SK-MEL-5 (cell line): ENCODE measurements around the gene ACLY. TPM values are rescaled to one million over a fixed set of nuclear protein-coding genes. Genes with fewer than 3 reads are reported as not detected.

Source experiments
- DNase-seq: peaks from one replicate; pipeline ENCODE4 v3.0.0-alpha.2; 2016; ENCODE audit warnings: low read depth, low spot score
- in situ Hi-C: cut with HindIII; loops from 2 replicates; pipeline ENCODE4 v1.10.0; 2016; ENCODE audit warnings: low sequenced_read_pairs, high pct_unique_total_duplicates, low pct_unique_long_range_greater_than_20kb
- polyA plus RNA-seq, 2 experiments: library from polyadenylated mRNA; depleted of rRNA; stranded (reverse); fragments of >200 nt; gene quantifications; 2 replicates each; pipeline ENCODE4 v1.2.3, GENCODE V29; 2015
- total RNA-seq: library from RNA; depleted of rRNA; stranded (reverse); fragments of >200 nt; shearing (Covaris generic); gene quantifications from 2 replicates; pipeline ENCODE4 v1.2.3, GENCODE V29; 2014; rRNA removed

ACLY gene
- total RNA-seq, result 112 and 113 TPM in 2 replicates
- 132 and 175 TPM in 2 replicates for polyA plus RNA-seq (2015; cell fraction: cytosol; rRNA removed)
- 88.7 and 106 TPM in 2 replicates for polyA plus RNA-seq (2015; cell fraction: nucleus; rRNA removed)

- peak; percentile 97 for DNase-seq
- in situ Hi-C loops, result no loop called here
These were observed at the start of gene ACLY for GRCh38 chr17:41918314-41919164. Gene ACLY, minus strand, starts transcription at chr17:41918951. Its CDS starts 5,078 bp downstream, at chr17:41913873.

DNA sequence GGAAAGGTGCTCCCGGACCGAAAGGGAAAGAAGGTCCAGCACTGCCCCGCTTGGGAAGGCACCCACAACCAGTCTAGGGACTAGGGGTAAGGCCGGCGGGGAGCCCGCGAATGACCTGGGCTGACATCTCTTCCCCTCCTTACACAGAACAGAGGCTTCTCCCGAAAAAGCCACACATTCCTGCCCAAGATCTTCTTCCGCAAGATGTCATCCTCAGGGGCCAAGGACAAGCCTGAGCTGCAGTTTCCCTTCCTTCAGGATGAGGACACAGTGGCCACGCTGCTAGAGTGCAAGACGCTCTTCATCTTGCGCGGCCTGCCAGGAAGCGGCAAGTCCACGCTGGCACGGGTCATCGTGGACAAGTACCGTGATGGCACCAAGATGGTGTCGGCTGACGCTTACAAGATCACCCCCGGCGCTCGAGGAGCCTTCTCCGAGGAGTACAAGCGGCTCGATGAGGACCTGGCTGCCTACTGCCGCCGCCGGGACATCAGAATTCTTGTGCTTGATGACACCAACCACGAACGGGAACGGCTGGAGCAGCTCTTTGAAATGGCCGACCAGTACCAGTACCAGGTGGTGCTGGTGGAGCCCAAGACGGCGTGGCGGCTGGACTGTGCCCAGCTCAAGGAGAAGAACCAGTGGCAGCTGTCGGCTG is 49.3 kb upstream of the ACLY start:
- in situ Hi-C loops, result no loop called here
- no peak for DNase-seq

DNA sequence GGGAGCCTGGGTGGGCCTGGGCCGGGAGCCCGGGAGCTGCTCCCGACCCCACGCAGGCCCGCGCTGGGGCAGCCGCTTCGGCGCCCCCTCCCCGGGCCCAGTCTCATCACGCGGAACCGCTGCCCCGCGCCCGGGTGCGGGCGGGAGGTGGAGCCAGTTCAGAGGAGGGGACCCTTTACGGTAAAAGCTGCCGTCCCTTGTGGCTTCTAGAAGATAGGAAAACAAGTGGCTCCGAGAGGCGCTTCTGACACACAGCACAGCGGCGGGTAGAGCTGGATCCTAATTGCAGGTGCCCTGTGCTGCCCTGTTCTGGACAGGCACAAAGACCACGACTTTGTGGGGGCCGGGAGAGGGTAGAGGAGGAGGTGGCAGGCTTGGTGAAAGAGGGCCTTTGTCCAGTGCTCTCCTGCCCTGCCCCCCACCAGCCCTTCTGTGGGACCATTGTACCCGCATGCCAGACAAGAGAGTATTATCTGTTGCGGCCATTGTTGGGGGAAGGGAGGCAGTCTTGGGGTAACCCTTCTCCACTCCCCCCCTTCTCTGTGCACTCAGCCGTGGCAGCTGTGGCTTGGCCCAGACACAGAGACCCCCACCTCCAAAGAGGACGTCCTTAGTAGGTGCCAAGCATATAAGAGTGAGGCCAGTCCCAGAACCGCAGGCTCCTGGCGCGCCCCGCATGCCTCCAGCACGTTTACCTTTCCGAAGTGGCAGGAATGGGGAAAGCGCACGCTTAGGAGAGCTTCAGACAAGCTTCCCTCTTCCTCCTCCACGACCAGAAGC is 48.6 kb upstream of the ACLY start:
- in situ Hi-C loops, result no loop called here
- DNase-seq, result peak; percentile 83

DNA sequence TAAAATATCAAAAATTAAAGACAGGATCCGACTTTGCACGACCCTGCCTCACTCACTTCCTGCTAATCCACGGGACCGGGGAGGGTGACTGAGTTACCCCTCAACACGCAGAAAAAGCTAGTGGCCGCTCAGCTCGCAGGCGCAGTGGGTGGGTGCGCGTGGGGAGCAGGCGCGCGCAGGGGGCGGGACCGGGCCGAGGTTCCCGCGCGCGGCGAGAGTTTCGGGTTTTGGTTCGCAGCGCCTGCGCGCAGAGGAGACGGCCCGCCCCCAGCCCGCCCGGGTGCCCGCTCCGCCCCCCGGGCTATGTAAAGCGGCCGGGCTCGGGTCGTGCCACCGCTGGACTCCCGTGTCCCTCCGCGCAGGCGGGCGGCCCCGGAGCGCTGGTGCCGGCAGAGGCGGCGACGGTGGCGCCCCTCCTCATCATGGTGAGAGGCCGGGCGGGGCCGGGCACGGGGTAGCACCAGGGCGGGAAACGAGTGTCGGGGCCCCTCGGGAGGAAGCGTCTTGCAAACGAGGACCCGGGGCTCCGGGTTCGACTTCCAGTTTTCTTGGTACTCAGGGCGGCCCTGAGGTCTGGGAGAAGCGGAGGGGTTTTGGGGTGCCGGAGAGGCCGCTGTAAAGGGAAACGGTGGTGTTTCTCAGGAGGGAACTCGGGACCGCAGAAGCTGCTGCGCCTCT is 47.9 kb upstream of the ACLY start, which contains the start of gene CNP:
CNP (plus strand) TSS at position 333 of the 678 bp plus-strand sequence; CDS start at position 423, 90 bp downstream.
- in situ Hi-C loops, result no loop called here

DNA sequence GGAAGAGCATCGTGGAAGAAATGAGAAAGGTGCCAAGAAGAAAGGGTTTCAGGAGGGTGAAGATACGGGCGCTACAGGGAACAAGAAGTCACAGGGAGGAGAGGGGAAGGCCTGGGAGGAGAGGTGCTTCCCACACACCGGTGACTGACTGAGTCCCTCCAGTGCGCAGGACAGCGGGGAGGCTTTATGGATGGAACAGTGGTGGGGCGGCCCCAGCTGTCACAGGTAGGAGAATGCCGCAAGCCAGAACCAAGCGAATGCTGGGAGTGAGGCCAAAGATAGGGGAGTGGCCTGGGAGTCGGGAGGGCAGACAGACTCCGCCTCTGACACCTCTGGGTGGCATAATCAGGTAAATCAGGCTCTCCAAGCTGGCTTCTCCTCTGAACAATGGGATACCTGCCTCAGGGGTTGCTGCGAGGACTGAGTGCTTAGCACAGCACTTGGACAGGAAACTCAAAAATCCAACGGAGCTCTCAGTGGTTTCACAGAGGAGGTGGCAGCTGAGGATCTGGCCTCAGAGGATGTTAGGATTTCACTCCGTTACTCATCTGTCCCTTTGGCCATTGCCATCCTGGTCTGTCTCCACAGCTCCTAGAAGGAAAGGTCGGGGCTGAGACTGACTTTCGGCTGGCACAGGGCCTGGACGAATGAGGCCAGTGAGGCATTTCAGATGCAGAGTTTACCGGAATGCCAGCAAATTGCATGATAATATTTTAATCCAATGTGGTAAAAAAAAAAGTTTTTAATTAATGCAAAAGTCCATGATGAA is 47.1 kb upstream of the ACLY start:
- in situ Hi-C loops, result no loop called here
- DNase-seq, result peak; percentile 43

More for the DNA sequence above, 47.9 kb upstream of the ACLY start, which contains the start of gene CNP:
- DNase-seq, result peak; percentile 86

GRCh38 chr17:41962768-41963434 is 44.1 kb upstream of the ACLY start:
- in situ Hi-C loops, result no loop called here
- DNase-seq, result peak; percentile 76

DNA sequence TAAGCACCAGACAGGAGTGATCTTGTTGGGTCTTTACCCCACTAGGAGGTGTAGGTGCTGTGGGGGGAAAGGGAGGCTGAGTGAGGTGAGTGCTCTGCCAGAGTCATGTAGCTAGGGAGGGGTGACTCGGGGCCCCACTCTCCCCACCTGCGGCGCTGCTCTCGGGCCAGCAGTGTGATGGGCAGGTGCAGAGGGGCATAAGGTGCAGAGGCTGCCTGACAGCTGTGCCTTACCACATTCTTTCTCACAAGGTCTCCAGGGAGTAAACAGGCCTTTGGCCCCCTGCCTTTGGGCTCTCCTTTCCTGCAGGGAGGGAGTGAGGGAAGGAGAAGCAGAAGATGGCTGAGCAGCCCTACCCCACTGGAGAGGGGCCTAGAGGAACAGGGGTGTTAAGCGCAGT is 43.4 kb upstream of the ACLY start:
- DNase-seq, result no peak
- in situ Hi-C loops, result no loop called here

GRCh38 chr17:41959336-41960095 is 40.8 kb upstream of the ACLY start:
- DNase-seq, result peak; percentile 81
- in situ Hi-C loops, result no loop called here

DNA sequence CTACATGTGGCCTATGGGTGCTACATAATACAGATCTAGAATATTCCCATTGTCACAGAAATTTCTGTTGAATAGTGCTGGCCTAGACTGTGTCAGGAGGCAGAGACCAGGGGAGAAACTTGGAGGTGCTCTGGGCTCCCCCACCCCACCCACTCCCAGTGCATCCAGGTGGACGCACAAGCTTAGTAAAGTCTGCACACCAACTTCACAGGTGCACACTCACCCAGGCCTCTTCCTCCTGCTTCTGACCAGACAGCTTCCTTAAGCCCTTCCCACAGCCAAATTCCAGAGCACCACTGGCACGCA is 40.2 kb upstream of the ACLY start:
- in situ Hi-C loops, result no loop called here

DNA sequence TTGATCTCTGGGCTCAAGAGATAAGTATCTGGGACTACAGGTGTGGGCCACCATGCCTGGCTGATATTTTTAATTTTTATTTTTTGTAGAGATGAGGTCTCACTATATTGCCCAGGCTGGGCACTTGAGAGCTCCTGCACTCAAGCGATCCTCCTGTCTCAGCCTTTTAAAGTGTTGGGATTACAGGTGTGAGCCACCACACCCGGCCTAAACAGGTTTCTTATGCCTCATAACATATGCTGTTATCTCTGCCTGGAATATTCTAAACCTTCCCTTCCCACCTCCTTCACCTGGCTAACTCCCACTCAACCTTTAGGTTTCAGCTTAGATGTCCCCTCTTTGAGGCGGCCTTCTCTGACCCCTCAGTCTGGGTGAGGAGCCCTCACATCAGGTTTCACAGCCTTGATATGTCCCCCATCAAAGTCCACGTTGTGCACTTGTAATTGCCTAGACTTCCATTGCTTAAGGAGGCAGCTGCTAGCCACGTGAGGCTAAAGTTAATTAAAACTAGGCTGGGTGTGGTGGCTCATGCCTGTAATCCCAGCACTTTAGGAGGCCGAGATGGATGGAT is 39.2 kb upstream of the ACLY start:
- in situ Hi-C loops, result no loop called here
- no peak for DNase-seq

More for the DNA sequence above, 40.2 kb upstream of the ACLY start:
- DNase-seq, result no peak

DNA sequence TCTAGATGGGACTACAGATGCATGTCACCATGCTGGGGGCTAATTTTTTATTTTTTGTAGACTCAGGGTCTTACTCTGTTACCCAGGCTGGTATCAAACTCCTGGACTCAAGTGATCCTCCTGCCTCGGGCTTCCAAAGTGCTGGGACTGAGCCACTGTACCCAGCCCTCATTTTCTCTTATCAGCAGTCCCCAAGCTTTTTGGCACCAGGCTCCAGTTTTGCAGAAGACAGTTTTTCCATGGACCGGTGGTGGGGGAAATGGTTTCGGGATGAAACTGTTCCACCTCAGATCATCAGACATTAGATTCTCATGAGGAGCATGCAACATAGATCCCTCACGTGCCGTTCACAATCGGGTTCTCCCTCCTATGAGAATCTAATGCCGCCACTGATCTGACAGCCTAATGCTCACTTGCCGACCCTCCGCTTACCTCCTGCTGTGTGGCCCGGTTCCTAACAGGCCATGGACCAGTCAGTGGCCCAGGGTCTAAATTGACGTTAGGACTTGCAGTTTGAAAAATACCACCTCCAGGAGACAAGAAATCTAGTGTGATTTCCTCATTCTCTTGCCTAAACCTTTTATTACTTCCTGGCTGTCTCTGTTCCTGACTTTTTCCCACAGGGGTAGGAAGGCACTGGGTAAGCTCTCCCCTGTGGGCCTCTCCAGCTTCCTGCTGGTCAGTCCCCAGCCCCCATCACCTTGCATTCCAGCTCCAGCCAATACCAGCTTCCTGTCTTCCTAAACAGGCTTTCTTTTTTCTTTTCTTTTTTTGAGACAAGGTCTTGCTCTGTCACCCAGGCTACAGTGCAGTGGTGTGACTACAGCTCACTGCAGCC is 38.5 kb upstream of the ACLY start:
- in situ Hi-C loops, result no loop called here
- DNase-seq, result peak; percentile 32

- DNase-seq, result no peak
- in situ Hi-C loops, result no loop called here
These were observed 37.8 kb upstream of the ACLY start for GRCh38 chr17:41956522-41956921.

DNA sequence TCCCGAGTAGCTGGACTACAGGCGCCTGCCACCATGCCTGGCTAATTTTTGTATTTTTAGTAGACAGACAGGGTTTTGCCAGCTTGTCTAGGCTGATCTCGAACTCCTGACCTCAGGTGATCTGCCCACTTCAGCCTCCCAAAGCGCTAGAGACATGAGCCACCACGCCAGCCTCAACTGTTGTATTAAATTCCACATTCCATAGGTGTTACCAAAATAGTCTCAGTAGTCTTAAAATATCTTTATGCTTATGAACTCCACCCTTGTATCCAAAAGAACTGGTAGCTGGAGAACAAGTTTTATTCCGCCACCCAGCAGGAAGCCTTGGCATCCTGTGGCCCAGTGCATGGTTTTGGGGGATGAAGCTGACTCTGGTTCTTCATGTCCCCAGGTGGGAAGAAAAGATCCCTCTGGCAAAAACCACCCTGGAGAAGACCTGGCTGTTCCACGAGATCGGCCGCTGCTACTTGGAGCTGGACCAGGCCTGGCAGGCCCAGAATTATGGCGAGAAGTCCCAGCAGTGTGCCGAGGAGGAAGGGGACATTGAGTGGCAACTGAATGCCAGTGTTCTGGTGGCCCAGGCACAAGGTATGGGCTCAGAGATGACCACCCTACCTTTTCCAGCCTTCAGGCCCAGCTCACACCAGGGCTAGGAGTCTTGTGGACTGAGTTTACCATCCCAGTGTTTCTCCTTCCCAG is 30.2 kb upstream of the ACLY start:
- DNase-seq, result no peak
- in situ Hi-C loops, result no loop called here

- DNase-seq, result no peak
These were observed 26.2 kb upstream of the ACLY start for GRCh38 chr17:41944943-41945342.

More at GRCh38 chr17:41944943-41945342, 26.2 kb upstream of the ACLY start:
- in situ Hi-C loops, result no loop called here
